Transverse colon (tissue), 4 donors: ENCODE data around the gene BAX. TPM values are rescaled to one million over a fixed set of nuclear protein-coding genes. Genes with fewer than 3 reads are reported as not detected.
A peak's percentile ranks its signal among the peaks of the same experiment; 100 is the strongest.

Experiments
- DNase-seq: peaks from one replicate; pipeline ENCODE4 v3.0.0-alpha.2; 2019
- H3K27ac ChIP-seq, 4 donors: fragments of 200-600 bp; sonication (generic); 2 replicates each; pipeline ENCODE4 v1.5.1; 2016 to 2018; ENCODE audit warnings: inconsistent platforms in 4 of 4
- H3K27me3 ChIP-seq: fragments of 200-600 bp; sonication (generic); 2 replicates; pipeline ENCODE4 v1.5.1; 2017; ENCODE audit warnings: inconsistent platforms
- H3K36me3 ChIP-seq, 4 donors: fragments of 200-600 bp; sonication (generic); 2 replicates each; pipeline ENCODE4 v1.5.1; 2017 to 2019; ENCODE audit warnings: inconsistent platforms in 4 of 4
- H3K4me1 ChIP-seq, 4 donors: fragments of 200-600 bp; sonication (generic); 2 replicates each; pipeline ENCODE4 v1.5.1; 2017 to 2020; ENCODE audit warnings: inconsistent platforms in 4 of 4
- H3K4me3 ChIP-seq, 4 donors: fragments of 200-600 bp; sonication (generic); 1 replicate in 1 of 4; 2 replicates in 3 of 4; pipeline versions ENCODE4 v1.5.1 to v1.6.1; 2017 to 2019; ENCODE audit warnings: inconsistent platforms in 4 of 4
- H3K9me3 ChIP-seq, 2 donors: fragments of 200-600 bp; sonication (generic); 2 replicates each; pipeline ENCODE4 v1.5.1; 2017 to 2019; ENCODE audit warnings: inconsistent platforms in 2 of 2
- EP300 ChIP-seq: sonication (generic); formaldehyde crosslinking; IDR thresholded peaks from one replicate; pipeline ENCODE4 v1.6.1; 2017; ENCODE audit warnings: antibody characterized with exemption, low read depth
- POLR2A ChIP-seq: fragments of 450-650 bp; IDR thresholded peaks from one replicate; pipeline ENCODE4 v1.6.1; 2016; ENCODE audit warnings: antibody characterized with exemption, mild to moderate bottlenecking, moderate library complexity
- POLR2AphosphoS5 ChIP-seq, 3 donors: sonication (generic); formaldehyde crosslinking; IDR thresholded peaks; one replicate each; pipeline ENCODE4 v1.6.1; 2016; ENCODE audit warnings: antibody characterized with exemption in 3 of 3
- WGBS, 2 donors: methylation state at CpG; one replicate each; pipeline ENCODE4 v1.1.5; 2018; ENCODE audit warnings: low coverage in 1 of 2; 5-methylcytosine and 5-hydroxymethylcytosine counted together
- in situ Hi-C, 4 donors: fragments of 200-750 bp; cut with MboI; loops; one replicate each; pipeline versions ENCODE4 v1.15.0 to v1.15.1; 2017; ENCODE audit warnings: low sequenced_read_pairs in 3 of 4, low pct_ligation_motif_present in 1 of 4, low pct_unique_long_range_greater_than_20kb in 1 of 4
- intact Hi-C: fragments of 100-400 bp; cut with DNase I; formaldehyde crosslinking; loops from one replicate; pipeline ENCODE4 v1.15.1; 2023; ENCODE audit warnings: low total_unique reads
- total RNA-seq, 4 donors: library from RNA; depleted of rRNA; stranded (reverse); fragments of >200 nt; gene quantifications; one replicate each; pipeline ENCODE4 v1.1.0, GENCODE V29; 2016
- TF ChIP-seq, protein P1 (sequence below), 5 experiments: fragments of 200-600 bp in 3 of 5; fragments of 450-650 bp in 2 of 5; sonication (generic) in 3 of 5; IDR thresholded peaks; 1 replicate in 2 of 5; 2 replicates in 3 of 5; pipeline ENCODE4 v1.5.1; 2016 to 2017; ENCODE audit warnings: antibody characterized with exemption in 5 of 5, inconsistent platforms in 3 of 5, mild to moderate bottlenecking in 2 of 5, moderate library complexity in 1 of 5

The BAX gene
- total RNA-seq, 4 donors from 2014 or later, result 74.5 to 152 (median 112) TPM

DNA sequence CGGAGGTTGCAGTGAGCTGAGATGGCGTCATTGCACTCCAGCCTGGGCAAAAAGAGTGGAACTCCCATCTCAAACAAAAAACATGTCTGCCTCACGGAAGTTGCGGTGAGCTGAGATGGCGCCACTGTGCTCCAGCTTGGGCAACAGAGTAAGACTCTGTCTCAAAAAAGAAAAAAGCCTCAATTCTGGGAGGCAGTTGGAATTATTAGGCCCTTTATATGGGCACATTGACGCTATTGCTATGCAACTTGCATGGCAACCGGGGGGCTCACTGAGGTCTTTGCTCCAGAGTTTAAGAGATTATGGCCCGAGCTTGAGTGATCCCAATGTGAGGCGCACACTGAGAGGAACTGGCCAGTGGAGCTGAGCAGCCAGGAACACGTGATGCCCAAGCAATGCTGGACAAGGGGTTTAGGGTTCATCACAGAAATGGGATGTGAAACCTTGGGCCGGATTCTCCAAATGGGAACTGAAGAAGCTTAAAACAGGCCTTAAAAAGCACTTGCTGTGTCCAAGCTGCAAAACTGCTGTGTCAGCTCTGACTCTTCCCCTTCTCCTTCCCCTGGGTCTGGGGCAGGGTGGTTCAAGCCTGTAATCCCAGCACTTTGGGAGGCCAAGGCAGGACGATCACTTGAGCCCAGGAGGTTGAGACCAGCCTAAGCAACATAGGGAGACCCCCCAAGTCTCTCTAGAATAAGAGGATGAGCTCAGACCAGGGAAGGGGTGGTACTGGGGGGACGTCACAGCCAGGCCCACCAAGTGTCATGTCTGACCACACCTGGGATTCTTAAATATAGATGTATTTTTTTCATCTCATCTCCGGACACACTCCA, 12.9 kb downstream of the BAX start:
- H3K36me3 ChIP-seq, result peaks cover 0 to 18% (median 3%) of the 10 kb centered on the region in 4 donors
- TF ChIP-seq POLR2A (no peak), POLR2AphosphoS5 (IDR thresholded peaks at IDR 0.05) (peak; percentile 10 to 48 (median 46))
- 79 to 100% methylated on average over 1 to 13 of the region's 14 CpGs for WGBS, 2 donors
- H3K27me3 ChIP-seq, result no peaks in the 10 kb centered on the region
- in situ Hi-C loops, result loop anchor here in 1 of 4 donors (25.0 kb wide), 1 partner anchor 105 kb away; the partner anchor contains the start of genes PLEKHA4 and PPP1R15A
- H3K9me3 ChIP-seq, result no peaks in the 10 kb centered on the region
- H3K4me3 ChIP-seq, result peak overlapping the region in 1 of 4 donors; percentile 99
- H3K27ac ChIP-seq, result peak overlapping the region; percentile 94 to 97 (median 96)
- peak; percentile 42 for DNase-seq
- intact Hi-C loops, result loop anchor here (10.0 kb wide), 2 partner anchors 63 to 93 kb away; partner anchors contain the start of genes NUCB1 and PPP1R15A
- H3K4me1 ChIP-seq, result peaks cover 30 to 44% (median 41%) of the 10 kb centered on the region in 4 donors

DNA sequence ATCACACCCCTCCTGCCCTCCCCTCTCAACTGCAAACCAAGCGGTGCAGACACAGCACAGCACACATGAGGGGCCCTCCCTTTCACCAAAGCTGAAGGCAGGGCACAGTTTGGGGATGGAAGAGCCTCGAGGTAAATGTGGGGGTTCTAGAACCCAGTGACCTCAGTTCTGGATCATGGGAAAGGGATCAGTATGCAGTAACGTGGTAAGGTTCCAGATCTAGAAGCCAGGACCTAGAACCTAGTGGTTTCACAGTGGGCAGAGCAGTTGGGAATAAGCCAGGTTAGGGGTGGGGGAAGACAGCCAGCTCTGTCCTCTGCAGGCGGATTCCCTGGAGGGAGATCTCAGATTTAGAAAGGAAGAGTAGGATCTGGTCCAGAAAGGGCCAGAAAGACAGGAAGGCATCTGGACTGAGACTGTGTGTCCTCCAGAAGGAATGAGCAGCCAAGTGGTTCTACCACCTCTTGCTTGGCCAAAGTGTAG, 13.5 kb downstream of the BAX start:
- H3K27me3 ChIP-seq, result no peaks in the 10 kb centered on the region
- peak overlapping the region; percentile 94 to 97 (median 96) for H3K27ac ChIP-seq
- H3K4me1 ChIP-seq, result peaks cover 28 to 40% (median 34%) of the 10 kb centered on the region in 4 donors
- DNase-seq, result no peak
- in situ Hi-C loops, result loop anchor here in 1 of 4 donors (25.0 kb wide), 1 partner anchor 106 kb away; the partner anchor contains the start of genes PLEKHA4 and PPP1R15A
- TF ChIP-seq, protein P1, sequence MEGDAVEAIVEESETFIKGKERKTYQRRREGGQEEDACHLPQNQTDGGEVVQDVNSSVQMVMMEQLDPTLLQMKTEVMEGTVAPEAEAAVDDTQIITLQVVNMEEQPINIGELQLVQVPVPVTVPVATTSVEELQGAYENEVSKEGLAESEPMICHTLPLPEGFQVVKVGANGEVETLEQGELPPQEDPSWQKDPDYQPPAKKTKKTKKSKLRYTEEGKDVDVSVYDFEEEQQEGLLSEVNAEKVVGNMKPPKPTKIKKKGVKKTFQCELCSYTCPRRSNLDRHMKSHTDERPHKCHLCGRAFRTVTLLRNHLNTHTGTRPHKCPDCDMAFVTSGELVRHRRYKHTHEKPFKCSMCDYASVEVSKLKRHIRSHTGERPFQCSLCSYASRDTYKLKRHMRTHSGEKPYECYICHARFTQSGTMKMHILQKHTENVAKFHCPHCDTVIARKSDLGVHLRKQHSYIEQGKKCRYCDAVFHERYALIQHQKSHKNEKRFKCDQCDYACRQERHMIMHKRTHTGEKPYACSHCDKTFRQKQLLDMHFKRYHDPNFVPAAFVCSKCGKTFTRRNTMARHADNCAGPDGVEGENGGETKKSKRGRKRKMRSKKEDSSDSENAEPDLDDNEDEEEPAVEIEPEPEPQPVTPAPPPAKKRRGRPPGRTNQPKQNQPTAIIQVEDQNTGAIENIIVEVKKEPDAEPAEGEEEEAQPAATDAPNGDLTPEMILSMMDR (IDR thresholded peaks at IDR 0.05), result no peak
- TF ChIP-seq EP300 (no peak), POLR2AphosphoS5 (IDR thresholded peaks at IDR 0.05) (peak in 1 of 3 donors; percentile 8)
- intact Hi-C loops, result loop anchor here (10.0 kb wide), 2 partner anchors 63 to 93 kb away; partner anchors contain the start of genes NUCB1 and PPP1R15A
- H3K9me3 ChIP-seq, result no peaks in the 10 kb centered on the region
- peaks cover 0 to 23% (median 6%) of the 10 kb centered on the region in 4 donors for H3K36me3 ChIP-seq
- WGBS, 2 donors, result 69% methylated on average over 4 of the region's 4 CpGs; no CpG with 5 or more reads in 1 of the 2 donors
- no peak overlapping the region for H3K4me3 ChIP-seq

DNA sequence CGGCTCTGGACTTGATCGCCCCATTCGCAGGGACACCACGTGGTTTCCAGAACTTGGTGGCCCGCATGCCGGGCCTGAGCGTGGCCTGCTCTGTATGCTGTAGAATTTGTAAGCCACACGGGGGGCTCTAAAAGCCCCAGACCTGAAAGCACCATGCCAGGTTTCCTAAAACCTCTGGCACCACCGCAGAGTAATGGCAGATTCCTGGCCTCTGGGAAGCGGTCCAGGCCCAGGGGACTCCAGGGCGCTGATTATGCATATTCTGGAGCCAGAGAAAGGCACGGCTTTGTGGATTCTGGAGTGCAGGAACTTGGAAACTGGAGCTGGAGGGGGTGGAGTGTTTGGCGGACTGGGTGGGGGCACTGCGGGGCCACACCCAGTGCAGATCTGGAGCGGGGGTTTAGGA, 14.1 kb downstream of the BAX start:
- Histone ChIP-seq H3K27me3 (no peaks in the 10 kb centered on the region), H3K9me3 (no peaks in the 10 kb centered on the region), H3K27ac (peak overlapping the region in 2 of 4 donors; percentile 96 to 97), H3K36me3 (peaks cover 0 to 26% (median 9%) of the 10 kb centered on the region in 4 donors), H3K4me1 (peaks cover 24 to 34% (median 28%) of the 10 kb centered on the region in 4 donors), H3K4me3 (no peak overlapping the region)
- DNase-seq, result no peak
- no peak for TF ChIP-seq POLR2AphosphoS5 (IDR thresholded peaks at IDR 0.05)
- intact Hi-C loops, result loop anchor here (10.0 kb wide), 2 partner anchors 64 to 94 kb away; partner anchors contain the start of genes NUCB1 and PPP1R15A
- in situ Hi-C loops, result loop anchor here in 1 of 4 donors (25.0 kb wide), 1 partner anchor 107 kb away; the partner anchor contains the start of genes PLEKHA4 and PPP1R15A
- WGBS, 2 donors, result 92% methylated on average over 11 of the region's 15 CpGs; no CpG with 5 or more reads in 1 of the 2 donors

DNA sequence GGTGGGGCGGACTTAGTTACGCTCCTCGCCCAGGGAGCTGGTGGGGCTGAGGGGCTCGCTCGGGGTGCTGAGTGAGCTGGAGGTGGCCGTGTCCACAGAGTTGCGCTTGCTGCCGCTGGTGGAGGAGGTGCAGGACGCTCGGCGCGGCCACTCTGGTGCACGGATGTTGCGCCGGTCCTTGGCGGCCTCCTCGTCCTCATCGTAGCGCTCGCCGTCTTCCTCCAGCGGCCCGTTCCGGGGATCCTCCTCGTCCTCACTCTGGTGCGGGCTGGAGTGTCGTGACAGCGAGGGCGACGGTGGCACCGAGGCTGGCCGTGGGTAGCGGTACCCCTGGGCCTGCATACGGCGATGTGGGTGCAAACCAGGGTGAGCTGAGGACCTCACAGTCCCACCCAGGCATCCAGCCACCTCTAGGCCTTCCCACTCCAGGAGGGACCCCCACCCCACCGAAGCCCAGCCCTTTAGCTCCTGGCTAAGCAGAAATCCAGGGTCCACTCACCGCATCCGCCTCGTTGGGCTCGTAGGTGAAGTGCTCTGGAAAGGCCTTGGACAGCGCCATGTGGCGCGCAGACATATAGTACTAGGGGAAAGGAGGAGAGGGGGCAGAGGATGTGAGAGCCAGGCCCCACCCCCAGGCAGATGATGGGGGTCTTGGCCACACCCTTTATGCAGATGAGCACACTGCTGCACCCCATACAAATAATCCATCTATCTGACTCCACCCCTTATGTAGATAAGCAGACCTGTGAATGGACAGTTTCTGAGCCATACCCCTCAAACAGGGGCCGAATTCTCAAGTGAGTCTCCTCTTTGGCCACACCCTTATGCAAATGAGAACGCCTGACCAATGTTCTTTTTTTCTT, 14.8 kb downstream of the BAX start:
- intact Hi-C loops (loop anchor here (10.0 kb wide), 3 partner anchors 65 to 175 kb away; partner anchors contain the start of genes NUCB1 and PPP1R15A), in situ Hi-C loops (loop anchor here in 1 of 4 donors (5.0 to 25.0 kb wide), 2 partner anchors 107 to 177 kb away; partner anchors contain the start of genes PLEKHA4 and PPP1R15A)
- Histone ChIP-seq H3K36me3 (peaks cover 0 to 33% (median 12%) of the 10 kb centered on the region in 4 donors), H3K9me3 (no peaks in the 10 kb centered on the region), H3K27me3 (no peaks in the 10 kb centered on the region), H3K4me1 (peaks cover 17 to 27% (median 21%) of the 10 kb centered on the region in 4 donors), H3K27ac (no peak overlapping the region), H3K4me3 (no peak overlapping the region)
- TF ChIP-seq POLR2A (no peak), POLR2AphosphoS5 (IDR thresholded peaks at IDR 0.05) (peak in 1 of 3 donors; percentile 48), EP300 (no peak)
- TF ChIP-seq, protein P1 (IDR thresholded peaks at IDR 0.05), result no peak
- 80 to 93% methylated on average over 3 to 45 of the region's 45 CpGs for WGBS, 2 donors
- no peak for DNase-seq
